Measurements from ENCODE around the gene OCSTAMP.

The OCSTAMP gene

GRCh38 chr20:46581391-46581790 is 30.9 kb upstream of the OCSTAMP start:
- DNase-seq (ENCODE audit: insufficient read length, low spot score) (no peak), FAIRE-seq (no peak)
- no peak for TF ChIP-seq CTCF (IDR thresholded peaks at IDR 0.05; ENCODE audit: insufficient read depth, missing control alignments)

DNA sequence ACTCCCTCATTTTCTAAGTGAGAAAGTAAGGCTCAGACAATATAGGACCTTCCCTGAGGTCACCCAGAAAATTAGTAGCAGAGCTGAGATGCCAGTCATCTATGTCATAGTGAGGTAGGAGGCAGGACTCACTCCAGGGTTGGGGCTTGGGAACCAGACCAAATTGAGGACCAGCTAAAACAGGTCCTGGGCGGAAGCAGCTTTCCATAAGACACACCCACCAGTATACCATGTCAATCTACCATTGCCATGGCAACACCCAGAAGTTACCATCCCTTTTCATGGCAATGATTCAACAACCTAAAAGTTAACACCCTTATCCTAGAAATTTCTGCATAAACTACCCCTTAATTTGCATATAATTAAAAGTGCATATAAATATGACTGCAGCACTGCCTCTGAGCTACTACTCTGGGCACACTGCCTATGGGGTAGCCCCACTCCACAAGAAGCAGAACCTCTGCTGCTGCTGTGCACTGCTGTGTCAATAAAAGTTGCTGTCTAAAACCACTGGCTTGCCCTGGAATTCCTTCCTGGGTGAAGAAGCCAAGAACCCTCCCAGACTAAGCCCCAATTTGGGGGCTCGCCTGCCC is 30.3 kb upstream of the OCSTAMP start:
- DNase-seq (ENCODE audit: insufficient read length, low spot score) (no peak), FAIRE-seq (no peak)
- no peak for TF ChIP-seq CTCF (IDR thresholded peaks at IDR 0.05; ENCODE audit: insufficient read depth, missing control alignments)

- no peak for FAIRE-seq
- no peak for TF ChIP-seq CTCF (IDR thresholded peaks at IDR 0.05; ENCODE audit: insufficient read depth, missing control alignments)
- no peak for DNase-seq (ENCODE audit: insufficient read length, low spot score)
Measured at GRCh38 chr20:46578745-46579144, 28.3 kb upstream of the OCSTAMP start.

GRCh38 chr20:46576774-46577395 is 26.4 kb upstream of the OCSTAMP start:
- FAIRE-seq (no peak), DNase-seq (ENCODE audit: insufficient read length, low spot score) (no peak)
- no peak for TF ChIP-seq CTCF (IDR thresholded peaks at IDR 0.05; ENCODE audit: insufficient read depth, missing control alignments)

GRCh38 chr20:46575937-46576461 is 25.5 kb upstream of the OCSTAMP start:
- FAIRE-seq (no peak), DNase-seq (ENCODE audit: insufficient read length, low spot score) (no peak)

DNA sequence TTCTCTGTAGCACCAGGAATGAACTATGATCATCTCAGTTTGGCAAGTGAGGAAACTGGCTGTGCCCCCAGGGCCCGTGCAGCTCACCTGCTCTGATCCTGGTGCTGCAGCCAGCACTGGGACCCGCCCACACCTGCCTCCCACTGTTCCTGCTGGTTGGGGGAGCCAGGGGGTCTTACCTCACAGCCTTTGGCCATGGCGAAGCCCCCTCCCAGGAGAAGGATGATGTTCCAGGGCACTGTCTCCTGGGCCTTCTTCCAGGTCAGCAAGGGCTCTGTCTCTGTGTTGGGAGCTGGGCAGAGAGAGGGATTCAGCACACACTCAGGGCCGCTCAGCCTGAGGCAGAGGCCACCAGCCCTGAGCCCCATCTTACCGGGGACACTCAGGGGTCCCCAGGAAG is 24.9 kb upstream of the OCSTAMP start:
- DNase-seq (ENCODE audit: insufficient read length, low spot score) (no peak), FAIRE-seq (no peak)
- TF ChIP-seq CTCF (IDR thresholded peaks at IDR 0.05; ENCODE audit: insufficient read depth, missing control alignments): no peak

More at GRCh38 chr20:46575937-46576461, 25.5 kb upstream of the OCSTAMP start:
- TF ChIP-seq CTCF (IDR thresholded peaks at IDR 0.05; ENCODE audit: insufficient read depth, missing control alignments): no peak
